Activated naive CD4-positive, alpha-beta T cell (primary cell): Measurements from ENCODE around the gene GPR176.
"Not testable (repeated sequence)": the region's sequence is repeated elsewhere in the genome, so short reads cannot be mapped to it uniquely, and the experiment has no call there.

ENCODE experiments used
- DNase-seq, 4 experiments: peaks; one replicate each; lab custom pipeline; 2025; lab: John Stamatoyannopoulos, UW

Gene GPR176

GRCh38 chr15:39935241-39935640 is 15.2 kb upstream of the GPR176 start:
- no peak for DNase-seq

DNA sequence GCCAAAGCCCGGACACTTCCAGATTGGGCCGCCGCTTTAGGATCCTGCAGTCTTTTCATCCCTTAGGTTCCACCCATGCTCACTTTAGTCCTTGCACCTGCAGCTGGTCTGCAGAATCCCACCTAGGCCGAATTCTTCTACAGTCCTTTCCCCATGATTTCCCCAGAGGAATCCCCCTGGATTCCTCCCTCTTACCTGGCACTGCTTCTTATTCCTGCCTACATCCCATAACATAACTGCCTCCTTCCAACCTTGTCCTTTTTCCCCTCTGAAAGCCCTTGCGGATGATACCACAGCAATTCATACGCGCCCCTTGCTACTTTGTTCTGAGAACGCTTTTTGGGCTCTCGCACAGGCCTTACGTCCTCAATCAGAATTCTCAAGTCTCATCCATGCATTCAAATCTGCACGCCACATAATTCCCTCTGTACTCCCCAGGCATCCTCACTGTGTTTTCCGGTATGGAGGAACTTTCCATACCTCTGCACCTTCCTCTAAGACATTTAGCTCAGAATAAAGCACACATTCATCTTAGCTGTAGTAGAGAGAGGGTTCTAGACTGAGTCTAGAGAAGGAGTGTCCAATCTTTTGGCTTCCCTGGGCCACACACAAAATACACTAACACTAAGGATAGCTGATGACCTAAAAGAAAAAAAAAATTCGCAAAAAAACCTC is 14.5 kb upstream of the GPR176 start:
- DNase-seq = peak in 1 of 4 experiments; percentile 2

- DNase-seq = no peak
Measured at GRCh38 chr15:39931615-39932014, 11.5 kb upstream of the GPR176 start.

DNA sequence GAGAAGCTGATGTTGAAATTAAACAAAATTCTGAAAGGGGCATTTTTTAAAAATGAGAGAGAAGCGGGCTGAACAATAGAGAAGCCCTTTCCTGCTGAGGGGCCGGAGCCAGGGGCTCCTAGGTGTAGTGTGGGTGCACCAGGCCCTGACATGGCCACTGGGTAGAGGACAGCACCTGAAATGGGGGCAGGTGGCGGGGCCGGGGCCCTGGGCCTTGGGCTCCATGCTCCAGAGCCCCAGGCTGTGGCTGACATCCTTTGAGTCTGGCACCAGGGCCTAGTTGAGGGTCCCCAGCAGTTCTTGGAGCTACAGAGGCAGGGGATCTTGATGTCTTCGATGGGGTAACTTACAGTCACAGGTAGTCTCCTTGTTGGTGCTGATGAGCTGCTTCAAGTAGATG is 6.5 kb upstream of the GPR176 start:
- no peak for DNase-seq

GRCh38 chr15:39925112-39925842 is 5.2 kb upstream of the GPR176 start:
- no peak for DNase-seq

GRCh38 chr15:39924437-39924836 is 4.4 kb upstream of the GPR176 start:
- no peak for DNase-seq

GRCh38 chr15:39922462-39923092 is 2.5 kb upstream of the GPR176 start:
- no peak for DNase-seq

DNA sequence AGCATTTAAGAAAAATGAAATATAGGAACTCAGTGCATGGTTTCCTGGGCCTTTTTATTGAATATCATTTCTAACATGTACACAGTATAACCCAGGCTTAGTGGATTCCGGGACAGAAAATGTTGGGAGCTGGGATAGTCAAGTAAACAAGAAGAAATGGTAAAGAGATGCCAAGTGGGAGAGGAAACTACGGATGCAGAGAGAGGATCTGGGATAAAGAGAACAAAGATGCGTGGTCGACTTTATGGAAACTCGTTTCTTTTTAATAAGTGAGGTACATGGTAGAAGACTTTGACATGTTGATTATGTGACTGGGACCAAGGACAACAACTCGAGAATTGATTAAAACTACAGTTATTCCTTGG is 1.2 kb upstream of the GPR176 start:
- DNase-seq = no peak

DNA sequence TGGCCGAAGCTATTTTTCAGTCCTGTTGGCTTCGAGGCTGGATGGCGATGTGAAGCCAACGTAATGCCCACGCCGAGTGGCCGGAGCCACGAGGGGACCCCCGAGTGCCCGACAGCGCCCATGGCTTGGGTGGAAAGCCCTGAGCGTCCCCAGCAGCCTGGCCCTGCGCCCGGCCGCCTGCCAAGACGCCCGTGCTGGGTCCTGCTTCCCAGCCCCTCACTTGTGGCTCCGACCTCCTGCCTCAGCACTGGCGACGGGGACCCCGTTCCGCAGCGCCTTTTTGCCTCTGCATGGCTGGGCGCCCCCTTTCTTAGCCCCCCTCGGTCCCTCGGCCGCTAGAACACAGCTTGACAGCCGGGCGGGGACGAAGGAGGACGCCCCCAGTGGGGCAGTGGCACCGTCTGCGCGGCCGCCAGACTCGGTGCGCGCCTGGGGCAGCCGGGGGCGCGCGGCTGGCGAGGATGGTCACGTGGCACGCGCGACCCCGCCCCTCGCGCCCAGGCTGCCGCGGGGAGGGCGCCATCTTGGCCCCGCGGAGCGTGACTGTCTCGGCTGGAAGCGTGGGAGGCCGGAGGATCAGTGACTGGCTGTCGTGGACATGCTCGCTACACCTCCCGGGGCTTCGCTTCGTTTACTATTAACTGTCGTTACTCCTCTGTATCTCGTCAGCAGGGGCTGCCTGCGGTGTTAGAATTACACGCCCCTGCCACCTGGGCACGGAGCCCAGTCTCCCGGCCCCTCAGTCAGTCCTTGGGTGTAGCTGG is 626 bp upstream of the GPR176 start:
- DNase-seq = peak; percentile 42 to 72 (median 52)

DNA sequence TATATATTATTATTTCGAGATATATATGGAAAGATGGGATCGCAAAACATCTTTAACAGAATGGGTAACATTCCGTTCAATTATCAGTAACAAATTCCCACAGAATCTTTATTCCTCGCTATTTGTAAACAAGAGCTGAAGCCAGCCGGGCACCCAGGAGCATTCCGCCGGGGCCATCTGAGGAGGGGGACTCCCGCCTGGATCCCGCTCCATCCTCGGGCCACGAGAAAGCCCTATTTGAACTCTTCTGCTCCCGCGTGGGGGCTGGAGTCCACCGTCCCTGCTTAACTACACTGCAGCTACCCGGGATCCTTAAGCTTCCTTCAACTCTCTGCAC is 687 bp downstream of the GPR176 start:
- no peak for DNase-seq

DNA sequence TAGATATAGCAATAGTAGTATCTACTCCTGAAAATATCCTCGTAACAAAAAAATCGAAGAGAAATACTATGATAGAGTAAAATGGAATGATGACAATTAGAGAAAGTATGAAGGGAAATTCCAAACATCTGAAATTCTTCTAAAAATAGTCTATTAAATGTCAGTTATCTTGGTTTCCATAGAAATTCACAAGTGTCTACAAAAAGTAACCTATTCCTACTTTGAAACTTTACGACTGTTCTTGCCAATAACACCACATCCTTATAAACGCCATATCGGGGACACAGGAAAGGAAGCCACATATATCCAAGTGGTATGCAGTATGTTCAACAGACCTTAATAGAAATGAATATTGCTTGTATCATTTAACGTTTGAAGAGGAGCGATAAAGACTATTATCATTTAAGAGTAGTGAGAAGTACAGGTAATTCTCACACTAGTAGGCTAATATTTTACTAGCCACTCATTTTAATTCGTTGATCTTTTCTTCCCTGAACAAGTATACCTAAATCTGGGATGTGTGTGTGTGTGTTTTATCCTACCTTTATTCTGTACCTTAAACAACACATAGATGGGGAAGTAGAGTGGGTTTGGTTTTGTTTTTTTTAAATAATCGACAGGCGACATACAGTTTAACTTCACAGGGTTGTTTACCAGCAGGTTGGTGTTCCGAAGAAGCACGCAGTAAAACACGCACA is 1.2 kb downstream of the GPR176 start:
- no peak for DNase-seq

DNA sequence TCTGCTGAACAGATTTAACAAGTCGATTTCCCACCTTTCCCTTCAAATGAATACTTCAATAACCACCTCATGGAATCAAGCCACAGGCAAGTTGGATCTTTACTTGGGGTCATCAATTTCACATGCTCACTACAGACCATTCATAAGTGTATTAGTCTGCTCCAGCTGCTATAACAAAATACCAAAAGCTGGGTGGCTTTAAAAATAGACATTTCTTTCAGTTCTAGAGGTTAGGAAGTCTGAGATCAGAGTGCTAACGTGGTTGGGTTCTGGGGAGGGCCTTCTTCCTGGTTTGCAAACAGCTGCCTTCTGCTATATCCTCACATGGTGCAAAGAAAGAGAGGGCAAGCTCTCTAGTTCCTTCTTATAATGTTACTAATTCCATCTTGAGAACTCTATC is 5.1 kb downstream of the GPR176 start:
- no peak for DNase-seq

GRCh38 chr15:39909007-39909406 is 11.1 kb downstream of the GPR176 start:
- DNase-seq = no peak

GRCh38 chr15:39908186-39908585 is 11.9 kb downstream of the GPR176 start:
- no peak for DNase-seq

DNA sequence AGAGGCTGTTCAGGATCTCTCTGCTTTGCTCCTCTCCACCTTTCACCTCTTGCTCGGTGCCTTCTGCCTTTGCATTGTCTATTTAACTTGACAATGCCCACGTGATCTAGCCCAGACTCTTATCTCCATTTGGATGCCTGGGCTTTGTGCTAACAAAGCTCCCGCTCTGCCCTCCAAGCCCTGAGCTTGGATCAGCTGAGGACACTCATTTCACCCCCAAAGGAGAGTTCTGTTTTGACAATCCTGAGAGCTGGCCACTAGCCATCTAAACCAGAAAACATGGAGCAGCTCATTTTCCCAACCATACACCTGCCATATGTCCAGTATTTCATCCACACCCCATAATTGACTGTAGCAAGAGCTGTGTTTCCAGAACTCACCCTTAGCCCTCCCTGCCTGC is 12.8 kb downstream of the GPR176 start:
- no peak for DNase-seq

DNA sequence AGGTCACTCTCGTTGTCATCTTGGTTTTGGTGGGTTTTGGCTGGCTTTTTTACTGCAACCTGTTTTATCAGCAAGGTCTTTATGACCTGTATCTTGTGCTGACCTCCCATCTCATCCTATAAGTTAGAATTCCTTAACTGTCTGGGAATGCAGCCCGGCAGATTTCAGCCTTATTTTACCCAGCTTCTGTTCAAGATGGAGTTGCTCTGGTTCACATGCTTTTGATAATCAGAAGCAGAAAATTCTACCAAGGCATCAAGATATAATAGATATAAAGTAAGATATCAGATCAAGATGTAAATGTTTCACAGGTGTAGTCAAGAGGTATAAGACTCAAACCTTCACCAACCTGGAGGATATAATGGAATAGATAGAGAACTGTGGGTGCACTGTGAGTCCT is 16.0 kb downstream of the GPR176 start:
- DNase-seq = no peak

DNA sequence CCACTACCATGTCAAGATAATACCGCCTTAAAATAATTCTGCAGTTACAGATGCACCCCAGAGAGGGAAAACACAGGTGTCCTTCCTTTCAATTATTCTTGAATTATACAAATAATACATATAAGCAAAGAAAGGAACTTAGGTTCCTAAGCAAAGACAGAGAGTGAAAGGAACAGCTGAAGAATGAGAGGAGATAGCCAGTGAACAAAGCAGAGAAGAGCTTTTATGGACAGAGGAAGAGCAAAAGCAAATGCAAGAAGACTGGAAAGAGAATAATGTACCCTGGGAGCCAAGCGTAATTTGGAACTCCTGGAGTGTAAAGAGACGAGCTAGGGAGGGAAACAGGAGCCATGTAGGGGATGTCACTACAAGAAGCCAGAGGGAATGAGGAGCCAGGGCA is 21.7 kb downstream of the GPR176 start:
- DNase-seq = no peak

- DNase-seq = no peak
Measured at GRCh38 chr15:39896846-39897245, 23.2 kb downstream of the GPR176 start.

DNA sequence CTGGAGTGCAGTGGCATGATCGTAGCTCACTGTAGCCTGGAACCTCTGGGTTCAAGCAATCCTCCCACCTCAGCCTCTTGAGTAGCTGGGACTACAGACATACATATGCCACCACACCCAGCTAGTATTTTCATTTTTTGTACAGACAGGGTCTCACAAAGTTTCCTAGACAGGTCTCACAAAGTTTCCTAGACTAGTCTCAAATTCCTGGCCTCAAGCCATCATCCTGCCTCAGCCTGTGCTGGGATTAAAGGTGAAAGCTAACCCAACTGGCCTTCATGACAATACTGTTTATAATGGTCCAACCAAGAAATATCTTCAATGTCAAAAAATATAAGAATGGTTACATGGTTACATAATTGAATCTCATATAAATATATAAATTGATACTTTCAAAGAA is 24.0 kb downstream of the GPR176 start:
- DNase-seq = no peak

GRCh38 chr15:39893051-39893450 is 27.0 kb downstream of the GPR176 start:
- DNase-seq = not testable (repeated sequence)

GRCh38 chr15:39892418-39892817 is 27.6 kb downstream of the GPR176 start:
- no peak for DNase-seq

GRCh38 chr15:39890621-39891020 is 29.4 kb downstream of the GPR176 start:
- no peak for DNase-seq
